Measurements from ENCODE around the gene RAB40A. TPM values are rescaled to one million over a fixed set of nuclear protein-coding genes. Genes with fewer than 3 reads are reported as not detected.
A peak's percentile ranks its signal among the peaks of the same experiment; 100 is the strongest.
"Not testable (repeated sequence)": the region's sequence is repeated elsewhere in the genome, so short reads cannot be mapped to it uniquely, and the experiment has no call there.

Gene RAB40A
- total and polyA plus RNA-seq, 3 donors from 2014 or later, result 5.3 to 37.9 (median 29.5) TPM

- Histone ChIP-seq H3K4me1 (no peaks in the 10 kb centered on the region), H3K27me3 (no peaks in the 10 kb centered on the region), H3K9me3 (no peaks in the 10 kb centered on the region), H3K4me3 (no peak overlapping the region), H3K36me3 (ENCODE audit: low read depth, missing control alignments) (no peaks in the 10 kb centered on the region), H3K27ac (peak overlapping the region in 1 of 2 donors; percentile 75)
- no peak for DNase-seq
- intact Hi-C loops (cut with DNase I; ENCODE audit: low total_unique reads), result no loop called here
- WGBS, 2 donors, result 35 to 61% methylated on average over 8 of the region's 8 CpGs
- TF ChIP-seq, protein P1, sequence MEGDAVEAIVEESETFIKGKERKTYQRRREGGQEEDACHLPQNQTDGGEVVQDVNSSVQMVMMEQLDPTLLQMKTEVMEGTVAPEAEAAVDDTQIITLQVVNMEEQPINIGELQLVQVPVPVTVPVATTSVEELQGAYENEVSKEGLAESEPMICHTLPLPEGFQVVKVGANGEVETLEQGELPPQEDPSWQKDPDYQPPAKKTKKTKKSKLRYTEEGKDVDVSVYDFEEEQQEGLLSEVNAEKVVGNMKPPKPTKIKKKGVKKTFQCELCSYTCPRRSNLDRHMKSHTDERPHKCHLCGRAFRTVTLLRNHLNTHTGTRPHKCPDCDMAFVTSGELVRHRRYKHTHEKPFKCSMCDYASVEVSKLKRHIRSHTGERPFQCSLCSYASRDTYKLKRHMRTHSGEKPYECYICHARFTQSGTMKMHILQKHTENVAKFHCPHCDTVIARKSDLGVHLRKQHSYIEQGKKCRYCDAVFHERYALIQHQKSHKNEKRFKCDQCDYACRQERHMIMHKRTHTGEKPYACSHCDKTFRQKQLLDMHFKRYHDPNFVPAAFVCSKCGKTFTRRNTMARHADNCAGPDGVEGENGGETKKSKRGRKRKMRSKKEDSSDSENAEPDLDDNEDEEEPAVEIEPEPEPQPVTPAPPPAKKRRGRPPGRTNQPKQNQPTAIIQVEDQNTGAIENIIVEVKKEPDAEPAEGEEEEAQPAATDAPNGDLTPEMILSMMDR (IDR thresholded peaks at IDR 0.05), result no peak
- no peak for TF ChIP-seq POLR2A (IDR thresholded peaks at IDR 0.05)
These were observed 16.0 kb downstream of the RAB40A start for GRCh38 chrX:103503163-103503852.

GRCh38 chrX:103498786-103499185 lies 20.5 kb downstream of the RAB40A start:
- intact Hi-C loops (cut with DNase I; ENCODE audit: low total_unique reads), result no loop called here
- Histone ChIP-seq H3K36me3 (ENCODE audit: low read depth, missing control alignments) (no peaks in the 10 kb centered on the region), H3K4me3 (no peak overlapping the region), H3K4me1 (no peaks in the 10 kb centered on the region), H3K9me3 (no peaks in the 10 kb centered on the region), H3K27ac (no peak overlapping the region), H3K27me3 (no peaks in the 10 kb centered on the region)
- DNase-seq, result no peak
- TF ChIP-seq, protein P1 (IDR thresholded peaks at IDR 0.05), result no peak
- TF ChIP-seq POLR2A (IDR thresholded peaks at IDR 0.05), result no peak
- WGBS, 2 donors, result 94% methylated on average over 5 of the region's 5 CpGs

DNA sequence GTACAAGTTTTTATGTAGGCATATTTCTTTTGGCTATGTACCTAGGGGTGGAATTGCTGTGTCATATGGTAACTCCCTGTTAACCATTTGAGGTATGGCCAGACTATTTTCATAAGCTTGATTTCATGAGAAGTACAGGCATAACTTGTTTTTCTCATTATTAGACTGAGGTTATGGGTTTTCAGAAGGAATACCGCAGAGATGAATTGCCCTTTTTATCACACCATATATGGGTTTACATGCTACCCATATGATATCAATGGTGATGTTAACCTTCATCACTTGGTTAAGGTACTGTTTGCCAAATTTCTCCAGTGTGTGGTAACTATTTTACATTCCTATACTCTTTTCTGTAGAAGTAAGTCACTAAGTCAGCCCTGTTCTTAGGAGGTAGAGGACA lies 23.5 kb downstream of the RAB40A start:
- TF ChIP-seq, protein P1 (IDR thresholded peaks at IDR 0.05), result no peak
- TF ChIP-seq POLR2A (IDR thresholded peaks at IDR 0.05), result no peak
- no peak for DNase-seq
- WGBS, 2 donors, result 94 to 100% methylated on average over 1 of the region's 1 CpG
- no peak overlapping the region for H3K27ac ChIP-seq
- H3K4me3 ChIP-seq, result no peak overlapping the region
- intact Hi-C loops (cut with DNase I; ENCODE audit: low total_unique reads), result no loop called here
- no peaks in the 10 kb centered on the region for H3K36me3 ChIP-seq (ENCODE audit: low read depth, missing control alignments)
- no peaks in the 10 kb centered on the region for H3K4me1 ChIP-seq
- H3K27me3 ChIP-seq, result no peaks in the 10 kb centered on the region
- no peaks in the 10 kb centered on the region for H3K9me3 ChIP-seq

GRCh38 chrX:103493578-103493977 lies 25.7 kb downstream of the RAB40A start:
- H3K27me3 ChIP-seq; H3K36me3 ChIP-seq (ENCODE audit: low read depth, missing control alignments); H3K27ac ChIP-seq; H3K4me1 ChIP-seq; H3K9me3 ChIP-seq; H3K4me3 ChIP-seq; intact Hi-C loops (cut with DNase I; ENCODE audit: low total_unique reads); DNase-seq: not testable (repeated sequence)
- 80 to 86% methylated on average over 3 of the region's 3 CpGs for WGBS, 2 donors

DNA sequence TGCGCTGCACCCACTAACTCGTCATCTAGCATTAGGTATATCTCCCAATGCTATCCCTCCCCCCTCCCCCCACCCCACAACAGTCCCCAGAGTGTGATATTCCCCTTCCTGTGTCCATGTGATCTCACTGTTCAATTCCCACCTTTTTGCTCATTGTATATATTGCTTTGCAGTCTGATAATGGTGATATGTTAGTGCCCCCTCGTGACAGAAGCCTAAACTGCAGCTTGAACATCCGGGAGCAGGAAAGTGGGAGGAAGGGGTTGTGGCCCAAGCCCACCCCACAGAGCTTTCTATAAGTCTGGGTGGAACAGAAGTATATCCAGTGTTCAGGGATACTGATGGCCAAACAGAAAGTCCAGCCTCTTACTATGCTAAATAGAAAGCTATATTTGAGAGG lies 29.6 kb downstream of the RAB40A start:
- H3K27ac ChIP-seq; H3K4me3 ChIP-seq; intact Hi-C loops (cut with DNase I; ENCODE audit: low total_unique reads); H3K4me1 ChIP-seq; H3K9me3 ChIP-seq; H3K36me3 ChIP-seq (ENCODE audit: low read depth, missing control alignments); H3K27me3 ChIP-seq: not testable (repeated sequence)
- DNase-seq, result peak; percentile 36
- 0 to 30% methylated on average over 1 to 4 of the region's 4 CpGs for WGBS, 2 donors

GRCh38 chrX:103488794-103489193 lies 30.5 kb downstream of the RAB40A start:
- Histone ChIP-seq H3K27me3 (no peaks in the 10 kb centered on the region), H3K9me3 (no peaks in the 10 kb centered on the region), H3K4me1 (no peaks in the 10 kb centered on the region), H3K27ac (no peak overlapping the region), H3K4me3 (no peak overlapping the region), H3K36me3 (ENCODE audit: low read depth, missing control alignments) (no peaks in the 10 kb centered on the region)
- intact Hi-C loops (cut with DNase I; ENCODE audit: low total_unique reads), result no loop called here
- TF ChIP-seq, protein P1 (IDR thresholded peaks at IDR 0.05), result no peak
- WGBS, 2 donors, result 100% methylated on average over 1 of the region's 1 CpG; no CpG with 5 or more reads in 1 of the 2 donors
- no peak for DNase-seq

All from testis (tissue), 3 donors.